Type B pancreatic cell (in vitro differentiated cells): ENCODE results near the gene SPRED2. TPM values are rescaled to one million over a fixed set of nuclear protein-coding genes. Genes with fewer than 3 reads are reported as not detected.

Experiments used
- DNase-seq: peaks from one replicate; pipeline ENCODE4 v3.0.0; 2021; ENCODE audit warnings: mixed read lengths; ENCODE audit not compliant: unreplicated experiment; ENCODE audit errors: extremely low spot score
- H3K27ac Mint-ChIP-seq: 2 replicates; pipeline ENCODE4 v1.8.0; 2021; ENCODE audit warnings: mild to moderate bottlenecking, mixed read lengths
- H3K27me3 Mint-ChIP-seq: 2 replicates; pipeline ENCODE4 v1.8.0; 2021; ENCODE audit warnings: mixed read lengths
- H3K36me3 Mint-ChIP-seq: 2 replicates; pipeline ENCODE4 v1.8.0; 2021; ENCODE audit warnings: mixed read lengths
- H3K4me1 Mint-ChIP-seq: one replicate; pipeline ENCODE4 v1.8.0; 2021; ENCODE audit warnings: mixed read lengths; ENCODE audit not compliant: unreplicated experiment
- H3K4me3 Mint-ChIP-seq: 2 replicates; pipeline ENCODE4 v1.8.0; 2021; ENCODE audit warnings: mild to moderate bottlenecking, mixed read lengths
- H3K9me3 Mint-ChIP-seq: 2 replicates; pipeline ENCODE4 v1.8.0; 2021; ENCODE audit warnings: mixed read lengths
- total RNA-seq: library from RNA; stranded (reverse); gene quantifications from 2 replicates; pipeline ENCODE4 v1.2.1, GENCODE V29; 2021; ENCODE audit warnings: low replicate concordance
- TF ChIP-seq, protein P1 (sequence below): fragments of 200-600 bp; sonication (generic); conservative IDR thresholded peaks from 2 replicates; pipeline ENCODE4 v1.5.0; 2021; ENCODE audit warnings: antibody characterized with exemption, mild to moderate bottlenecking

SPRED2 gene
- total RNA-seq, 1 donor from 2014 or later: 38.9 TPM

DNA sequence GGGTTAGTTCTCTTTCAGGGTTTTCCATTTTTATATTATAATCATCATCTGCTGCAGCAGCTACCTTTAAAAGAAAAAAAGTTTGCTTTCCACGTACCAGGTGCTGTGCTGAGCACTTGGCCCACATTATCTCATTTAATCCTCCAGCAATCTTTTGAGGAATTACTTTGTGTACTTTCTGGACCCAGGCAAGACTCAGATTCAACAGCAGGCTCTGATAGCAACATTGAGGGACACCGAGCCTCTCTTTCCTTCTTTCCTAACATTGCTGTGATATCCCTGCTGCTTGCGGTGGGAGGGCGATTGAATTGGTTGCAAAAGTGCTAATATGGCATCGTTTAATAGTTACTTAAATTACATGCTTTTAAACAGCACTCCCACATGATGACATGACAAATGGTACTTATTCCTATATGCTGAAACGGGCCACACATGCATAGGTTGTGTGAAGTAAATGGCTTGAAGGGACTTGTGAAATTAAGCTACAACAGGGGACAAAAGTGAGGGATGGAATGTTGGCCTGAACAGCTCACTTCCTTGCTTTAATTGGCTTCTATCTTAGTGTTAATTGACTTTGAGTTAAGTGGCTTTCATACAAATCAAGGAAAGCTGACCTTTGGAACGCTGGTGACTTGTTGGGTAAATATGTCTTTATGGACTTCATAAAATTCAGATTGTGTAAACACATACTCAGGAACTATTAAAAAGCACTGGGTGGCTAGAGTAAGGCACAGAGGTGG, 21.2 kb downstream of the SPRED2 start:
- no peaks in the 10 kb centered on the region for H3K9me3 Mint-ChIP-seq
- H3K36me3 Mint-ChIP-seq: peaks cover 13% of the 10 kb centered on the region
- TF ChIP-seq, protein P1, sequence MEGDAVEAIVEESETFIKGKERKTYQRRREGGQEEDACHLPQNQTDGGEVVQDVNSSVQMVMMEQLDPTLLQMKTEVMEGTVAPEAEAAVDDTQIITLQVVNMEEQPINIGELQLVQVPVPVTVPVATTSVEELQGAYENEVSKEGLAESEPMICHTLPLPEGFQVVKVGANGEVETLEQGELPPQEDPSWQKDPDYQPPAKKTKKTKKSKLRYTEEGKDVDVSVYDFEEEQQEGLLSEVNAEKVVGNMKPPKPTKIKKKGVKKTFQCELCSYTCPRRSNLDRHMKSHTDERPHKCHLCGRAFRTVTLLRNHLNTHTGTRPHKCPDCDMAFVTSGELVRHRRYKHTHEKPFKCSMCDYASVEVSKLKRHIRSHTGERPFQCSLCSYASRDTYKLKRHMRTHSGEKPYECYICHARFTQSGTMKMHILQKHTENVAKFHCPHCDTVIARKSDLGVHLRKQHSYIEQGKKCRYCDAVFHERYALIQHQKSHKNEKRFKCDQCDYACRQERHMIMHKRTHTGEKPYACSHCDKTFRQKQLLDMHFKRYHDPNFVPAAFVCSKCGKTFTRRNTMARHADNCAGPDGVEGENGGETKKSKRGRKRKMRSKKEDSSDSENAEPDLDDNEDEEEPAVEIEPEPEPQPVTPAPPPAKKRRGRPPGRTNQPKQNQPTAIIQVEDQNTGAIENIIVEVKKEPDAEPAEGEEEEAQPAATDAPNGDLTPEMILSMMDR: no peak
- peak overlapping the region; percentile 41 for H3K27ac Mint-ChIP-seq
- DNase-seq: no peak
- H3K4me3 Mint-ChIP-seq: peak overlapping the region; percentile 25
- peaks cover 44% of the 10 kb centered on the region for H3K4me1 Mint-ChIP-seq
- no peaks in the 10 kb centered on the region for H3K27me3 Mint-ChIP-seq

DNA sequence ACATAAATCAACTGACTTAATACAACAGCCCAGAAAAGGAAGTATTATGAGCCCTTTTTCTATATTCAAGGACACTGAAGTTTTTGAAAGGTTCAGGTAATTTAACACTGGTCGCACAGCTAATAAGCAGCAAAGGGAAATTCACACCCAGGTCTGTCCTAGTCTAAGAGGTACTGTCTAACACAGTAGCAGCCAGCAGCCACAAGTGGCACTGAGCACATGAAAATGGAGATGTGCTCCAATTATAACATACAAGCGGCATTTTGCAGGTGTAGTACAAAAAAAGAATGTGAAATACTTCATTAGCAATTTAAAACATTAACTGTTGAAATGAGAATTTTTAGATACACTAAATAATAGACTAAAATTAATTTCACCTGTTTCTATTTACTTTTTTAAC, 23.4 kb downstream of the SPRED2 start:
- no peak for DNase-seq
- Mint-ChIP-seq H3K27me3 (no peaks in the 10 kb centered on the region), H3K4me1 (peaks cover 58% of the 10 kb centered on the region), H3K27ac (no peak overlapping the region), H3K36me3 (peaks cover 13% of the 10 kb centered on the region), H3K9me3 (no peaks in the 10 kb centered on the region), H3K4me3 (peak overlapping the region; percentile 2)
- TF ChIP-seq, protein P1: no peak

DNA sequence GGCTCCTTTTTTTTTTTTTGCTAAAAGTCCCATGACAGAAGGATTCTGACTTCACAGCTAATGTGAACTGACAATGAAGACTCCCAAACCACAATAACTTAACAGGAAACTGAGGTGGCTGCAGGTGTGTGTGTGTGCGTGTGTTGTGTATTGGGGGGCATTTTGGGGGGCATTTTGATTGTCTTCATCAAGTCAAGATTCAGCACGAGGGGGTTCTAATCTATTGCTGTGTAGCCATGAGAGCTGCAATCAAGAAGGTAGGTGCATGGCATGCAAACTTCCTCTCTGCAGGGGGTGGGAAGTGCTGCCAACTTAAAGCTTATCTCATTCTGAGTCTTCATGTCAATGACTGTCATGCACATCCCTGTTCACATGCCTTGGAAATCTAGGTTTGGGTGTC, 25.2 kb downstream of the SPRED2 start:
- no peak overlapping the region for H3K27ac Mint-ChIP-seq
- peaks cover 45% of the 10 kb centered on the region for H3K4me1 Mint-ChIP-seq
- H3K36me3 Mint-ChIP-seq: peaks cover 10% of the 10 kb centered on the region
- DNase-seq: no peak
- TF ChIP-seq, protein P1: no peak
- no peaks in the 10 kb centered on the region for H3K27me3 Mint-ChIP-seq
- H3K9me3 Mint-ChIP-seq: no peaks in the 10 kb centered on the region
- H3K4me3 Mint-ChIP-seq: no peak overlapping the region

DNA sequence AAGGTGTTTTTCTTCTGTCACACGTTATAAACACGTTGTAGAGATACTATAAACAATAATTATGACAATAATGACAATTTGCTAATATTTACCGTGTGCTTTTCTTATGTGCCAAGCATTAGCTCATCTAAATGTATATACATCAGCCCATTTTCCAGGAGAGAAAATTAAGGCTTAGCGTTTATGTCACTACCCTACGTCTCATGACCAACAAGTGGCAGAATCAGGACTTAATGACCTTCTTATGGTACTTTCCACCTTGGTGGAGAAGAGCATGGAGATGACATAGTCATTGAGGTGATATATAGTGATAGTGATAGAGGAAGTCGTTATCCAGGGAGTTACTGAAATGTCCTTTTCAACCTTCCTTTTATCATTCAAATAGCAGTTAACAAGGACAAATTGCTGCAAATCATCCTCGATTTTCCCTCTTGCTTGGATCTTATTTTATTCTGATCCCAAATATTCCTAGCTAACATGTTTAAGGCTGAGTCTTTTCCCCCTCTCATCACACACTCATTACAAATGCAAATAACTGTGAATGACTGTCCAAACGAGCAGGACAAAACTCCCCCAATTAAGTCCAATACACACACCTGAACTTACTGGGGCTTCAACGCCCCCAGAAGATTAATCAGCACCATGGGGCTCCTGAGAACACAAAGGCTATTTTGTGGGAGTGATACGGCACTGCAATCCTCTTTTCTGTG, 27.3 kb downstream of the SPRED2 start:
- no peak for DNase-seq
- Mint-ChIP-seq H3K27me3 (no peaks in the 10 kb centered on the region), H3K4me1 (peaks cover 37% of the 10 kb centered on the region), H3K4me3 (no peak overlapping the region), H3K9me3 (no peaks in the 10 kb centered on the region), H3K27ac (peak overlapping the region; percentile 44), H3K36me3 (peaks cover 8% of the 10 kb centered on the region)
- TF ChIP-seq, protein P1: no peak

DNA sequence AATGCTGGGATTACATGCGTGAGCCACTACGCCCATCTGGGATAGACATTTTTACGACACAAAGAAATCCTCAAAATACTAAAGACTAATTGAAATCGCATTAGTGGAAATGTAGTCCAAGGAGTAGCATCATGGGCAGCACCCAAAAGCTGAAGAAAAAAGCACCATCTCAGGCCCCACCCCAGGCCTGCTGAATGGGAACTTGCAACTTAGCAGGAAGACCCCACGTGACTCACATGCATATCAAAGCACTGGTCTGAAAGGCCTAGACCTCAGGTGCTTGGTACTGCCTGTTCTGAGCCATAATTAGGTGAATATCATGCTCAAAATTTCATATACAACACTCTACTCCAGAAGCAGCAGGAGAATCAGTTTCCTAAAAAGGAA, 28.9 kb downstream of the SPRED2 start:
- peaks cover 37% of the 10 kb centered on the region for H3K4me1 Mint-ChIP-seq
- DNase-seq: no peak
- H3K9me3 Mint-ChIP-seq: peaks cover under 1% of the 10 kb centered on the region
- H3K4me3 Mint-ChIP-seq: no peak overlapping the region
- peaks cover 4% of the 10 kb centered on the region for H3K36me3 Mint-ChIP-seq
- no peaks in the 10 kb centered on the region for H3K27me3 Mint-ChIP-seq
- no peak overlapping the region for H3K27ac Mint-ChIP-seq
- TF ChIP-seq, protein P1: no peak
